K562 (cell line): ENCODE results near the gene B4GALNT4.
A peak's percentile ranks its signal among the peaks of the same experiment; 100 is the strongest.

ENCODE experiments used
- ARNT ChIP-seq, 2 experiments: fragments of 450-650 bp; IDR thresholded peaks; 2 replicates each; pipeline ENCODE4 v1.6.1; 2016; ENCODE audit warnings: mild to moderate bottlenecking in 1 of 2
- EP300 ChIP-seq: IDR thresholded peaks from 2 replicates; pipeline ENCODE4 v1.6.1; 2012; ENCODE audit warnings: low read length, improper control_type of control experiment
- EZH2 ChIP-seq: IDR thresholded peaks from 2 replicates; pipeline ENCODE4 v1.6.1; 2012; ENCODE audit warnings: low read depth, mild to moderate bottlenecking, inconsistent platforms, low read length, borderline replicate concordance
- MAFF ChIP-seq: IDR thresholded peaks from 2 replicates; pipeline ENCODE4 v1.6.1; 2012; ENCODE audit warnings: low read length, improper control_type of control experiment
- MYC ChIP-seq, 2 experiments: fragments of 250-450 bp in 1 of 2; sonication (Bioruptor Pico) in 1 of 2; IDR thresholded peaks; 2 replicates each; pipeline versions ENCODE4 v1.5.1 to v1.6.1; 2012 to 2021; ENCODE audit warnings: low read depth in 2 of 2, borderline replicate concordance in 1 of 2, improper control_type of control experiment in 1 of 2, low read length in 1 of 2, mild to moderate bottlenecking in 1 of 2, moderate library complexity in 1 of 2
- NFIC ChIP-seq: fragments of 450-650 bp; IDR thresholded peaks from 2 replicates; pipeline ENCODE4 v1.6.1; 2017; ENCODE audit warnings: mild to moderate bottlenecking, inconsistent platforms
- PCBP2 ChIP-seq: fragments of 200-400 bp; formaldehyde crosslinking; IDR thresholded peaks from 2 replicates; pipeline ENCODE4 v1.6.1; 2018; ENCODE audit warnings: low read length, low read depth, mild to moderate bottlenecking, moderate library complexity; ENCODE audit not compliant: poor library complexity, severe bottlenecking
- POLR2AphosphoS5 ChIP-seq: IDR thresholded peaks from 2 replicates; pipeline ENCODE4 v1.6.1; 2011; ENCODE audit warnings: mild to moderate bottlenecking, low read depth, low read length, moderate library complexity; ENCODE audit not compliant: control insufficient read depth, insufficient read depth
- SIN3A ChIP-seq, 2 experiments: fragments of 150-350 bp in 1 of 2; IDR thresholded peaks; 2 replicates each; pipeline ENCODE4 v1.6.1; 2011 to 2016; ENCODE audit warnings: borderline replicate concordance in 2 of 2, low read depth in 2 of 2, low read length in 2 of 2, mild to moderate bottlenecking in 2 of 2, moderate library complexity in 2 of 2; ENCODE audit not compliant: control insufficient read depth in 1 of 2
- ZC3H4 ChIP-seq: sonication (generic); formaldehyde crosslinking; IDR thresholded peaks from 2 replicates; pipeline ENCODE4 v1.9.0; 2021; ENCODE audit warnings: missing genetic modification reagents, borderline replicate concordance
- TF ChIP-seq, protein P1 (sequence below), 3 experiments: IDR thresholded peaks in 2 of 3; conservative IDR thresholded peaks in 1 of 3; 2 replicates each; pipeline ENCODE4 v1.5.1; 2011 to 2012; ENCODE audit warnings: low read length in 3 of 3, mild to moderate bottlenecking in 3 of 3, control low read depth in 2 of 3, improper control_type of control experiment in 1 of 3, inconsistent platforms in 1 of 3, low read depth in 1 of 3, mixed read lengths in 1 of 3, moderate library complexity in 1 of 3; ENCODE audit not compliant: insufficient read depth in 2 of 3
- TF ChIP-seq, protein P2 (sequence below), 2 experiments: fragments of 450-650 bp in 1 of 2; sonication (generic) in 1 of 2; formaldehyde crosslinking; conservative IDR thresholded peaks; 2 replicates each; pipeline versions ENCODE4 v1.4.0 to v1.8.1; 2020 to 2022; ENCODE audit warnings: mild to moderate bottlenecking in 1 of 2, missing genetic modification reagents in 1 of 2

DNA sequence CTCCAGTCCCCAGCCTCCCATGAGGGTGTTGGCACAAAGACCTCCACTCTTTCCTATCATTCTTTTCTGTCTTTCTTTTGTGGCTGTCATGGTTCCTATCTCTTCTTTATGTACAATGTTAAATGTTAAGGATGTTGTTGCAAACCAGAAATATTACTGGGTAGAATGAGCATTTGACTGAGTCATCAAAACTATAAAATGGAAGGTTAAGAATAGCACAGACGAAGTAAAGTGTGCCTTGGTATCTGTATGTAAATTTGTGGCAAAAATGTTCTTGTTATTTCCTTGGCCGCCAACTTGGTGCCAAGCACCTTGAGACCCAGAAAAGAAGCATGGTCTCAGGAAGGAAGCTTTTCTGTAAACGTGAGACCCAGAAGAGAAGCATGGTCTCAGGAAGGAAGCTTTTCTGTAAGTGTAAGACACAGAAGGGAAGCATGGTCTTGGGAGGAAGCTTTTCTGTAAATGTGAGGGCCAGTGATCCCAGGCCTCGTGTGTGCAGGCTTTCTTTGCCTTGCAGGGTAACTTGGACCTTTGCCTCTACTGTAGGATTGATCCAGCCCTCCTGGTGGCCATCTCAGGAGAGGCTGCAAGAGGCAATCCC, 18.0 kb downstream of the B4GALNT4 start:
- TF ChIP-seq POLR2AphosphoS5 (no peak), NFIC (no peak), ARNT (IDR thresholded peaks at IDR 0.05) (no peak), ZC3H4 (no peak), MYC (IDR thresholded peaks at IDR 0.05; ENCODE audit: low read depth, low read length) (no peak), MYC (CRISPR knock-in tag; IDR thresholded peaks at IDR 0.05; ENCODE audit: borderline replicate concordance, low read depth) (no peak), SIN3A (IDR thresholded peaks at IDR 0.05; ENCODE audit: borderline replicate concordance in 2 of 2, control insufficient read depth in 1 of 2, low read depth in 2 of 2, low read length in 2 of 2) (no peak), PCBP2 (no peak), EZH2 (no peak), EP300 (no peak), MAFF (peak; percentile 20; the same call in 1 of the 2 replicates)
- TF ChIP-seq, protein P1, sequence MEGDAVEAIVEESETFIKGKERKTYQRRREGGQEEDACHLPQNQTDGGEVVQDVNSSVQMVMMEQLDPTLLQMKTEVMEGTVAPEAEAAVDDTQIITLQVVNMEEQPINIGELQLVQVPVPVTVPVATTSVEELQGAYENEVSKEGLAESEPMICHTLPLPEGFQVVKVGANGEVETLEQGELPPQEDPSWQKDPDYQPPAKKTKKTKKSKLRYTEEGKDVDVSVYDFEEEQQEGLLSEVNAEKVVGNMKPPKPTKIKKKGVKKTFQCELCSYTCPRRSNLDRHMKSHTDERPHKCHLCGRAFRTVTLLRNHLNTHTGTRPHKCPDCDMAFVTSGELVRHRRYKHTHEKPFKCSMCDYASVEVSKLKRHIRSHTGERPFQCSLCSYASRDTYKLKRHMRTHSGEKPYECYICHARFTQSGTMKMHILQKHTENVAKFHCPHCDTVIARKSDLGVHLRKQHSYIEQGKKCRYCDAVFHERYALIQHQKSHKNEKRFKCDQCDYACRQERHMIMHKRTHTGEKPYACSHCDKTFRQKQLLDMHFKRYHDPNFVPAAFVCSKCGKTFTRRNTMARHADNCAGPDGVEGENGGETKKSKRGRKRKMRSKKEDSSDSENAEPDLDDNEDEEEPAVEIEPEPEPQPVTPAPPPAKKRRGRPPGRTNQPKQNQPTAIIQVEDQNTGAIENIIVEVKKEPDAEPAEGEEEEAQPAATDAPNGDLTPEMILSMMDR (IDR thresholded peaks at IDR 0.05 in 2 of 3, conservative IDR thresholded peaks at IDR 0.05 in 1 of 3; ENCODE audit: insufficient read depth in 2 of 3, low read depth in 1 of 3, low read length in 3 of 3), result no peak
- TF ChIP-seq, protein P2, sequence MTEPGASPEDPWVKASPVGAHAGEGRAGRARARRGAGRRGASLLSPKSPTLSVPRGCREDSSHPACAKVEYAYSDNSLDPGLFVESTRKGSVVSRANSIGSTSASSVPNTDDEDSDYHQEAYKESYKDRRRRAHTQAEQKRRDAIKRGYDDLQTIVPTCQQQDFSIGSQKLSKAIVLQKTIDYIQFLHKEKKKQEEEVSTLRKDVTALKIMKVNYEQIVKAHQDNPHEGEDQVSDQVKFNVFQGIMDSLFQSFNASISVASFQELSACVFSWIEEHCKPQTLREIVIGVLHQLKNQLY (CRISPR knock-in tag; conservative IDR thresholded peaks at IDR 0.05), result no peak
